Activated CD4-positive, alpha-beta memory T cell treated with anti-CD3 and anti-CD28 coated beads, Interleukin-2, amount 10 ng/mL, durations not matched to agents 7 days and 5 days (primary cell): ENCODE data around the gene TPM2. TPM values are rescaled to one million over a fixed set of nuclear protein-coding genes. Genes with fewer than 3 reads are reported as not detected.

Experiments
- CTCF ChIA-PET: fragments of 350-600 bp; sonication (Branson Sonifier 250); formaldehyde crosslinking; loops from one replicate; lab custom pipeline; 2021; ENCODE audit warnings: antibody characterized with exemption, inconsistent platforms; lab: Charles Lee
- POLR2A ChIA-PET: fragments of 350-600 bp; sonication (Branson Sonifier 250); formaldehyde crosslinking; loops from one replicate; lab custom pipeline; 2021; ENCODE audit warnings: antibody characterized with exemption; lab: Charles Lee
- DNase-seq: peaks from one replicate; pipeline ENCODE4 v3.0.0-alpha.2; 2020
- H3K27ac Mint-ChIP-seq: one replicate; pipeline ENCODE4 v1.8.0; 2021; ENCODE audit warnings: mild to moderate bottlenecking, mixed read lengths
- H3K27me3 Mint-ChIP-seq: one replicate; pipeline ENCODE4 v1.8.0; 2021; ENCODE audit warnings: mixed read lengths
- H3K36me3 Mint-ChIP-seq: one replicate; pipeline ENCODE4 v1.8.0; 2021; ENCODE audit warnings: low read depth, mixed read lengths
- H3K4me1 Mint-ChIP-seq: one replicate; pipeline ENCODE4 v1.8.0; 2021; ENCODE audit warnings: mixed read lengths
- H3K4me3 Mint-ChIP-seq: one replicate; pipeline ENCODE4 v1.8.0; 2021; ENCODE audit warnings: mild to moderate bottlenecking, mixed read lengths
- H3K9me3 Mint-ChIP-seq: one replicate; pipeline ENCODE4 v1.8.0; 2021; ENCODE audit warnings: mixed read lengths
- total RNA-seq, 2 experiments: library from RNA; stranded (reverse); gene quantifications; one replicate each; pipeline ENCODE4 v1.2.3, GENCODE V29; 2021

Gene TPM2
- total RNA-seq, 2 experiments from 2014 or later: 8.9 to 9.2 TPM

- Mint-ChIP-seq H3K27ac (no peak overlapping the region), H3K4me3 (no peak overlapping the region), H3K27me3 (no peaks in the 10 kb centered on the region), H3K4me1 (no peaks in the 10 kb centered on the region), H3K9me3 (no peaks in the 10 kb centered on the region), H3K36me3 (peaks cover 92% of the 10 kb centered on the region)
- POLR2A ChIA-PET: interaction anchor here (0.9 kb wide), 1 partner anchor 9 kb away, joined by 3 read pairs; no protein-coding TSS in a partner anchor
- CTCF ChIA-PET: interaction anchor here (0.8 kb wide), 1 partner anchor 11 kb away, joined by 3 read pairs; no protein-coding TSS in a partner anchor
- DNase-seq: no peak
Observed at GRCh38 chr9:35717132-35717870, 27.6 kb upstream of the TPM2 start.

DNA sequence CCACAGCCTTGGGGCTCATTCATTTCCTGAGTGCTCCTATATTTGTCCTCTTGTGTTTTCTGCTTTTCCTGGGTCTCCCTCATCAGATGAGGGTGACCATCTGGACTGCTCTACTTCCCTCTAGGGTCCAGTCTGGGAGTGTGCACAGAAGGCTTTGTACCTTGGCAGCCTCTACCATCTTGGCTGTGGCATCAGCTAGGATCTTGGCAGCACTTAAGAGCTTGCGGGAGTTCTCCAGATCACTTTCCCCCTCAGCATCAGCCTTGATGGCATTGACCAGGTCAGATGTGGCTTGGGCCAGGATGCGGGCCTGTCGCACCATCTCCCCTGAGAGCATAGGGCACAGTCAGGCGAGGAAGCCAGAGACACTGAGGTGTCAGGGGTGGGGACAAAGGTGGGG lies 26.5 kb upstream of the TPM2 start:
- Mint-ChIP-seq H3K27me3 (no peaks in the 10 kb centered on the region), H3K4me3 (no peak overlapping the region), H3K4me1 (no peaks in the 10 kb centered on the region), H3K27ac (peak overlapping the region; percentile 4), H3K36me3 (peaks cover 91% of the 10 kb centered on the region), H3K9me3 (no peaks in the 10 kb centered on the region)
- ChIA-PET CTCF (interaction anchor here (1.7 kb wide), 1 partner anchor 11 kb away, joined by 6 read pairs; no protein-coding TSS in a partner anchor), POLR2A (no interaction called here)
- no peak for DNase-seq

GRCh38 chr9:35714579-35715252 lies 25.0 kb upstream of the TPM2 start:
- no peak overlapping the region for H3K4me3 Mint-ChIP-seq
- peaks cover 89% of the 10 kb centered on the region for H3K36me3 Mint-ChIP-seq
- POLR2A ChIA-PET: interaction anchor here (0.7 to 1.0 kb wide), 3 partner anchors 12 to 18 kb away, joined by 3 read pairs; no protein-coding TSS in a partner anchor
- no peak overlapping the region for H3K27ac Mint-ChIP-seq
- DNase-seq: no peak
- no peaks in the 10 kb centered on the region for H3K4me1 Mint-ChIP-seq
- H3K27me3 Mint-ChIP-seq: no peaks in the 10 kb centered on the region
- no peaks in the 10 kb centered on the region for H3K9me3 Mint-ChIP-seq
- CTCF ChIA-PET: interaction anchor here (1.0 to 1.7 kb wide), 3 partner anchors 12 to 19 kb away, joined by 3 to 7 read pairs (median 6); no protein-coding TSS in a partner anchor

DNA sequence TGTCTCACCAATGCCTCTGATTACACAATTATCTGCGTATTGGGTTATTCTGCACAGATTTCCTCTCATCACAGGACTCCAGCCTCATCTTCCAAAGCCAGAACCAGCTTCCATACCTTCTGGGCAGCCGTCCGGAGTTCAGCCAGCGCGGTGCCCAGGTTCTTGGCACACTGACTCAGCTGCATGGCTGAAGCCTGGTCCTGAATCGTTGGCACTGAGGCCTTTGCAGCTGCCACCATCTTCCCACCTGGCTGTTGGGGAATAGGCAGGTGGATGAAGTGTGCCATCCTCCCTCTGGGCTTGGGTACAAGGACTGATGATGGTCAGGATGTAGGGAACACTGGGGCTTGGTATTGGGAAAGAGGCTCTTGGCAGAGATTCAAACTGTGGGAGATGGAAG lies 24.4 kb upstream of the TPM2 start:
- DNase-seq: no peak
- POLR2A ChIA-PET: interaction anchor here (0.7 to 2.1 kb wide), 4 partner anchors 13 to 34 kb away, joined by 3 to 6 read pairs (median 3); partner anchors contain the start of genes GBA2 and RGP1
- peaks cover 86% of the 10 kb centered on the region for H3K36me3 Mint-ChIP-seq
- CTCF ChIA-PET: interaction anchor here (1.0 to 1.2 kb wide), 2 partner anchors 14 to 18 kb away, joined by 3 to 7 read pairs; no protein-coding TSS in a partner anchor
- H3K27me3 Mint-ChIP-seq: no peaks in the 10 kb centered on the region
- H3K27ac Mint-ChIP-seq: no peak overlapping the region
- H3K4me1 Mint-ChIP-seq: no peaks in the 10 kb centered on the region
- H3K9me3 Mint-ChIP-seq: no peaks in the 10 kb centered on the region
- H3K4me3 Mint-ChIP-seq: no peak overlapping the region

DNA sequence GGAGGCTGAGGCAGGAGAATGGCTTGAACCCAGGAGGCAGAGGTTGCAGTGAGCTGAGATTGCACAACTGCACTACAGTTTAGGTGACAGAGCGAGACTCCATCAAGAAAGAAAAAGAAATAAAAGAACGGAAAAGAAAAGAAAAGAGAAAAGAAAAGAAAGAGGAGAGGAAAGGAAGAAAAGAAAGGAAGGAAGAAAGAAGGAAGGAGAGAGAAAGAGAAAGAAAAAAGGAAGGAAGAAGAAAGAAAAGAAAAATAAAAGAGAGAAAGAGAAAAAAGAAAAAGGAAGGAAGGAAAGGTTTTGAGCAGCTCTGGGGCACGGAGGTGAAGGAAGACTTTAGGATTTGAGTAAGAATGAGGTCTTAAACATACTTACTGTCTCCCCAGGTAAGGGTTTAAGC lies 23.9 kb upstream of the TPM2 start:
- Mint-ChIP-seq H3K27me3 (no peaks in the 10 kb centered on the region), H3K9me3 (no peaks in the 10 kb centered on the region), H3K4me1 (no peaks in the 10 kb centered on the region), H3K27ac (no peak overlapping the region), H3K4me3 (no peak overlapping the region), H3K36me3 (peaks cover 86% of the 10 kb centered on the region)
- POLR2A ChIA-PET: interaction anchor here (0.7 to 2.1 kb wide), 3 partner anchors 13 to 35 kb away, joined by 3 to 6 read pairs (median 3); partner anchors contain the start of genes GBA2 and RGP1
- DNase-seq: no peak
- CTCF ChIA-PET: interaction anchor here (1.0 to 4.3 kb wide), 3 partner anchors 15 to 18 kb away, joined by 3 to 26 read pairs (median 7); no protein-coding TSS in a partner anchor

- Mint-ChIP-seq H3K9me3 (no peaks in the 10 kb centered on the region), H3K27ac (no peak overlapping the region), H3K36me3 (peaks cover 86% of the 10 kb centered on the region), H3K4me1 (no peaks in the 10 kb centered on the region), H3K4me3 (no peak overlapping the region), H3K27me3 (no peaks in the 10 kb centered on the region)
- ChIA-PET POLR2A (interaction anchor here (2.1 kb wide), 1 partner anchor 35 kb away, joined by 6 read pairs; the partner anchor contains the start of genes GBA2 and RGP1), CTCF (interaction anchor here (1.6 to 4.3 kb wide), 2 partner anchors 16 to 55 kb away, joined by 5 to 26 read pairs; partner anchors contain the start of genes CCDC107 and RMRP)
- no peak for DNase-seq
Observed at GRCh38 chr9:35712762-35713400, 23.2 kb upstream of the TPM2 start.

DNA sequence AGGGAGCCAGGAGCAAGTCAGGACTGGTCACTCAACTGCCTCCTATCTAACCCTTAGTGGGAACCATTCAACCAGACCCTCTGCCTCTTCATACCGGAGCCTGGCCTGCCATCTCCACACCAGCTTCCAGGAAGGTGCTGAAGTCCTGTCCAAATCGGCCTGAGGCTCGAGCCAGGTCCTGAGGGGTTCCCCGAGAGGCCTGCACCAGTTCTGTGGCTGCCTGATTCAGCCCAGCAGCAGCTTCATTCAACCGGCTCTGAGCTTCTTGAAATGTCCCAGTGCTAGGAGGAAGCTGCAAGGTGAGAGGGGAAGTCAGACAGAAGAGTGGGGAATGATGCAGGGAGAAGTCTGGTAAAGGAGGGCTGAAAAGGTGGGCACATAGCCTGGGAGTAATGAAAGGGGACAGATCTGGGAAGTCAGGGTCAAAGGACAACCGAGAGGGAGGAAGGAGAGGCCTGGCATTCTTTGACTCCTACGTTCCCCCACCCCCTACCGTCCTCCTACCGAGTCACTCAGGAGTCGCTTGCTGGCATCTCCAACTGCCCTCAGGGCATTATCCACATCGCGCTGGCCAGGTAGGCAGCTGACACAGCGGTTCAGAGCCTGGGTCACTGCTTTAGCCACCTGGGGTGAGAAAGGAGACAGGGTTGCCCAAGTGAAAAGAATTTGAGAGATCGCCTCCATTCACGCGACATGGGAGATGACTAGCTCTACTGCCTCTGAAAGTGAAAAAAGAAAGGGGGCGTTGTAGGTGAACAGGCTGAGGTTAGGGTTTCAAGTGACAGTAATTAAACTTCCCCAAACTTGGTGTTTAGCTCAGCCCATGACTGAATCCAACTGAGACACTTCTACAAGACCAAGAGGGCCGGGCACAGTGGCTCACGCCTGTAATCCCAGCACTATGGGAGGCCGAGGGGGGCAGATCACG lies 22.0 kb upstream of the TPM2 start:
- Mint-ChIP-seq H3K36me3 (peaks cover 86% of the 10 kb centered on the region), H3K9me3 (no peaks in the 10 kb centered on the region), H3K27me3 (no peaks in the 10 kb centered on the region), H3K4me3 (no peak overlapping the region), H3K4me1 (no peaks in the 10 kb centered on the region), H3K27ac (peak overlapping the region; percentile 12)
- DNase-seq: no peak
- POLR2A ChIA-PET: interaction anchor here (2.1 kb wide), 1 partner anchor 36 kb away, joined by 6 read pairs; the partner anchor contains the start of genes GBA2 and RGP1
- CTCF ChIA-PET: interaction anchor here (1.6 to 4.3 kb wide), 2 partner anchors 15 to 54 kb away, joined by 5 to 26 read pairs; partner anchors contain the start of genes CCDC107 and RMRP

DNA sequence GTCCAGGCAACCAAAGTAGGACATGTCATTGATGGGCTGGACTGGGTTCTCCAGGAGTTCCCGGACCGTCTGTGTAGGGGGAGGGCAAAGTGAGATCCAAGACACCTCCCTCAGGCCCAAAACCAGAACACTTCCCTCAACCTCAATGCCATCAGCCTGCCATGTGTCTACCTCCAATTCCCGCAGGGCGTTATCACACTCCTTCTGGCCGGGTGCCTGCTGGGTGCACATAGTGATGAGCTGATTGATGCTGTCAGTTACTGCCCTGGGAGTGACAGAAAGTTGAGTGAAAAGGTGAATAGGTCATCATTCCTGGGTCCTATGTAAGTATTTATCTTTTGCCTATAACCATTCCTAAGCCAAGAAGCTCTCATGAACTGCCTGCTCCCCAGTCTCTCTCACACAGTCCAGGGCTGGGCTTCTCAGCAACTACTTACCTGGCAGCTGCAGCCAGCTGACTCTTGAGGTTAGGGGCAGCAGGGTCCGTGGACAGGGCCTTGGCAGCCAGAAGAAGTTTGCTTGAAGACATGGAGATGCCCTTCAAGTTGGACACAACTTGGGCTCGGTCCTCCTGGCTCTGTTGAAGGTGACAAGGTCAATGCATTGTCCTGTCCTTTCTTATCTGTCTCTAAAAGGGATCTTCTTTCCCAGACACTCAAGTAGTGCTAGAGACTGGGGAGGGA lies 21.2 kb upstream of the TPM2 start:
- DNase-seq: no peak
- ChIA-PET CTCF (interaction anchor here (1.4 to 4.3 kb wide), 3 partner anchors 11 to 53 kb away, joined by 3 to 26 read pairs (median 5); partner anchors contain the start of genes CCDC107 and RMRP), POLR2A (no interaction called here)
- no peak overlapping the region for H3K4me3 Mint-ChIP-seq
- H3K27me3 Mint-ChIP-seq: no peaks in the 10 kb centered on the region
- peaks cover 86% of the 10 kb centered on the region for H3K36me3 Mint-ChIP-seq
- H3K27ac Mint-ChIP-seq: no peak overlapping the region
- H3K4me1 Mint-ChIP-seq: no peaks in the 10 kb centered on the region
- no peaks in the 10 kb centered on the region for H3K9me3 Mint-ChIP-seq

- Mint-ChIP-seq H3K27me3 (no peaks in the 10 kb centered on the region), H3K4me3 (no peak overlapping the region), H3K4me1 (no peaks in the 10 kb centered on the region), H3K27ac (no peak overlapping the region), H3K36me3 (peaks cover 87% of the 10 kb centered on the region), H3K9me3 (no peaks in the 10 kb centered on the region)
- DNase-seq: no peak
- CTCF ChIA-PET: interaction anchor here (3.8 kb wide), 1 partner anchor 12 kb away, joined by 23 read pairs; no protein-coding TSS in a partner anchor
- POLR2A ChIA-PET: interaction anchor here (4.0 kb wide), 1 partner anchor 23 kb away, joined by 10 read pairs; the partner anchor contains the start of genes CREB3 and TLN1
Observed at GRCh38 chr9:35708146-35708545, 18.4 kb upstream of the TPM2 start.

GRCh38 chr9:35706951-35707350 lies 17.2 kb upstream of the TPM2 start:
- H3K27me3 Mint-ChIP-seq: no peaks in the 10 kb centered on the region
- no peak overlapping the region for H3K27ac Mint-ChIP-seq
- peaks cover 88% of the 10 kb centered on the region for H3K36me3 Mint-ChIP-seq
- H3K4me3 Mint-ChIP-seq: no peak overlapping the region
- no peak for DNase-seq
- H3K9me3 Mint-ChIP-seq: no peaks in the 10 kb centered on the region
- no peaks in the 10 kb centered on the region for H3K4me1 Mint-ChIP-seq
- POLR2A ChIA-PET: interaction anchor here (4.0 kb wide), 1 partner anchor 25 kb away, joined by 10 read pairs; the partner anchor contains the start of genes CREB3 and TLN1
- CTCF ChIA-PET: interaction anchor here (0.8 to 3.8 kb wide), 2 partner anchors 10 to 11 kb away, joined by 3 to 23 read pairs; no protein-coding TSS in a partner anchor
